GDM1 (cell line): ENCODE data around the gene CTIF.
"Not testable (repeated sequence)": the region's sequence is repeated elsewhere in the genome, so short reads cannot be mapped to it uniquely, and the experiment has no call there.

Source experiments
- DNase-seq: peaks from one replicate; lab custom pipeline; 2025; lab: John Stamatoyannopoulos, UW

The CTIF gene

GRCh38 chr18:48803951-48804855 lies 265.4 kb downstream of the CTIF start:
- no peak for DNase-seq

- DNase-seq, result no peak
Measured at GRCh38 chr18:48804856-48805610, 266.2 kb downstream of the CTIF start.

GRCh38 chr18:48805826-48806535 lies 267.1 kb downstream of the CTIF start:
- no peak for DNase-seq

GRCh38 chr18:48806551-48807261 lies 267.9 kb downstream of the CTIF start:
- no peak for DNase-seq

GRCh38 chr18:48808476-48808875 lies 269.6 kb downstream of the CTIF start:
- no peak for DNase-seq

GRCh38 chr18:48809365-48809764 lies 270.5 kb downstream of the CTIF start:
- DNase-seq, result no peak

- DNase-seq, result no peak
Measured at GRCh38 chr18:48810805-48811204, 272.0 kb downstream of the CTIF start.

- no peak for DNase-seq
Measured at GRCh38 chr18:48811401-48811800, 272.6 kb downstream of the CTIF start.

- not testable (repeated sequence) for DNase-seq
Measured at GRCh38 chr18:48811977-48812451, 273.2 kb downstream of the CTIF start.

GRCh38 chr18:48813321-48813720 lies 274.5 kb downstream of the CTIF start:
- no peak for DNase-seq

- DNase-seq, result no peak
Measured at GRCh38 chr18:48813833-48814489, 275.1 kb downstream of the CTIF start.

- DNase-seq, result no peak
Measured at GRCh38 chr18:48814490-48815178, 275.8 kb downstream of the CTIF start.

- DNase-seq, result no peak
Measured at GRCh38 chr18:48815179-48815515, 276.3 kb downstream of the CTIF start.

- no peak for DNase-seq
Measured at GRCh38 chr18:48815581-48816324, 276.9 kb downstream of the CTIF start.

GRCh38 chr18:48816554-48816953 lies 277.7 kb downstream of the CTIF start:
- no peak for DNase-seq

GRCh38 chr18:48817021-48817461 lies 278.2 kb downstream of the CTIF start:
- DNase-seq, result no peak

GRCh38 chr18:48818329-48819254 lies 279.8 kb downstream of the CTIF start:
- DNase-seq, result no peak

- DNase-seq, result no peak
Measured at GRCh38 chr18:48819276-48819675, 280.4 kb downstream of the CTIF start.
